Neural progenitor cell (in vitro differentiated cells): ENCODE measurements around the gene ALDH1L2. TPM values are rescaled to one million over a fixed set of nuclear protein-coding genes. Genes with fewer than 3 reads are reported as not detected.

Source experiments
- DNase-seq: peaks from one replicate; pipeline ENCODE4 v3.0.0-alpha.2; 2016; ENCODE audit warnings: low spot score
- H2AFZ ChIP-seq: fragments of 200-600 bp; sonication (generic); replicated peaks from 2 replicates; pipeline ENCODE4 v1.6.1; 2016; ENCODE audit warnings: antibody characterized with exemption
- H3F3A ChIP-seq: fragments of 200-600 bp; sonication (generic); 2 replicates; pipeline ENCODE4 v1.6.1; 2016; ENCODE audit warnings: antibody characterized with exemption, low read depth
- H3K27ac ChIP-seq: fragments of 200-600 bp; sonication (generic); 2 replicates; pipeline ENCODE4 v1.5.1; 2016; ENCODE audit warnings: mild to moderate bottlenecking
- H3K27me3 ChIP-seq: fragments of 200-600 bp; sonication (generic); 2 replicates; pipeline ENCODE4 v1.6.1; 2016; ENCODE audit warnings: mild to moderate bottlenecking, moderate library complexity
- H3K36me3 ChIP-seq: fragments of 200-600 bp; sonication (generic); 2 replicates; pipeline ENCODE4 v1.5.1; 2016
- H3K4me1 ChIP-seq: fragments of 200-600 bp; sonication (generic); 2 replicates; pipeline ENCODE4 v1.6.1; 2016; ENCODE audit warnings: mixed run types
- H3K4me2 ChIP-seq: fragments of 200-600 bp; sonication (generic); 2 replicates; pipeline ENCODE4 v1.6.1; 2016
- H3K4me3 ChIP-seq: fragments of 200-600 bp; sonication (generic); 2 replicates; pipeline ENCODE4 v1.5.1; 2016
- H3K79me2 ChIP-seq: fragments of 200-600 bp; sonication (generic); 2 replicates; pipeline ENCODE4 v1.6.1; 2016; ENCODE audit warnings: low read depth
- H3K9ac ChIP-seq: fragments of 200-600 bp; sonication (generic); 2 replicates; pipeline ENCODE4 v1.6.1; 2016
- H3K9me3 ChIP-seq: fragments of 200-600 bp; sonication (generic); 2 replicates; pipeline ENCODE4 v1.5.1; 2016; ENCODE audit warnings: low read depth
- H4K20me1 ChIP-seq: fragments of 200-600 bp; sonication (generic); 2 replicates; pipeline ENCODE4 v1.6.1; 2016; ENCODE audit warnings: low read depth
- H3K27ac Mint-ChIP-seq: 3 replicates; pipeline ENCODE4 v1.8.0; 2021; ENCODE audit warnings: mixed read lengths
- H3K27me3 Mint-ChIP-seq: 2 replicates; pipeline ENCODE4 v1.8.0; 2022; ENCODE audit warnings: low read depth, mild to moderate bottlenecking, inconsistent platforms, moderate library complexity, mixed read lengths; ENCODE audit not compliant: insufficient read depth
- H3K36me3 Mint-ChIP-seq: 3 replicates; pipeline ENCODE4 v1.8.0; 2021; ENCODE audit warnings: mixed read lengths
- H3K4me1 Mint-ChIP-seq: 3 replicates; pipeline ENCODE4 v1.8.0; 2021; ENCODE audit warnings: mixed read lengths
- H3K4me3 Mint-ChIP-seq: 3 replicates; pipeline ENCODE4 v1.8.0; 2021; ENCODE audit warnings: mild to moderate bottlenecking, moderate library complexity, mixed read lengths
- H3K9me3 Mint-ChIP-seq: 3 replicates; pipeline ENCODE4 v1.8.0; 2020; ENCODE audit warnings: mixed read lengths
- EZH2 ChIP-seq: fragments of 200-600 bp; sonication (generic); IDR thresholded peaks from 2 replicates; pipeline ENCODE4 v1.6.1; 2017; ENCODE audit warnings: antibody characterized with exemption, mild to moderate bottlenecking, moderate library complexity
- EZH2phosphoT487 ChIP-seq: fragments of 200-600 bp; sonication (generic); IDR thresholded peaks from 2 replicates; pipeline ENCODE4 v1.6.1; 2017; ENCODE audit warnings: antibody characterized with exemption
- total RNA-seq: library from RNA; depleted of rRNA; stranded (reverse); fragments of >200 nt; gene quantifications from 2 replicates; pipeline ENCODE4 v1.2.3, GENCODE V29; 2015; ENCODE audit warnings: low replicate concordance
- TF ChIP-seq, protein P1 (sequence below): fragments of 200-600 bp; sonication (generic); IDR thresholded peaks from 2 replicates; pipeline ENCODE4 v1.5.1; 2017; ENCODE audit warnings: antibody characterized with exemption, mild to moderate bottlenecking

Gene ALDH1L2
- total RNA-seq, 1 donor from 2014 or later, result 0.13 TPM

DNA sequence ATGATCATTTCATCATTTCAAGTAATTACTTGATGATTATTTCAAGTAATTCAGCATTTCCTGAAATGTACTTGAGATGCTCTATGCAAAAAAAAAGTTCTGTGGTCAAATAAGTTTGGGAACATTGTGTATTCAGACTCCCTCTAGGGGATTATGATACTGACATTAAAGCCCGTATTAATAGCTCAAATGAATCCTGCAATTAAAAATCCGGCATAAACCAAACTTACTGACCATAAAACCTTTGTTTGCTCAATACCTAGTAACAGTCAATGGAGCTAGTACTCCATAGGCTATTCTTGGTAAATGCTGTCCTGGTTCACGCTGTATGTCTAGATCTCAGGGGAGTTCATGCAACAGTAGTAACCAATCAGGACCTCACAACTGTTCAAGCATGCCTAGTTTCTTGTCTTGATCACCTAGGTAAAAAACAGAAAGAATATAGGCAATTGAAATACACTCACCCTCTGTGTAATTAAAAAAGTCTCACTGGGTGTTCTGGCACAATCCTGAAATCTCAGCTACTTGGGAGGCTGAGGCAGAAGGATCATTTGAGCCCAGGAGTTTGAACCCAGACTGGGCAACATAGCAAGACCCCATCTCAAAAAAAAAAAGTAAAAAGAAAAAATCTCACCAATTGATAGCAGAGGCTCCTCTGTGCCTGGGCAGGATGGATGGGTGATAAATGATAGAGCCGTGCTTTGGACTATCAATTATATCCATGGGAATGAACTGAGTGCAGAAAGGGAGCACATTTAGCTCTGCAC, 14.1 kb downstream of the ALDH1L2 start:
- Histone ChIP-seq H3K36me3 (no peaks in the 10 kb centered on the region), H3F3A (no peaks in the 10 kb centered on the region), H3K27me3 (no peaks in the 10 kb centered on the region), H2AFZ (no peak overlapping the region), H3K4me1 (no peaks in the 10 kb centered on the region), H3K9me3 (no peaks in the 10 kb centered on the region), H3K4me3 (no peak overlapping the region), H3K79me2 (no peaks in the 10 kb centered on the region), H4K20me1 (no peaks in the 10 kb centered on the region), H3K4me2 (no peak overlapping the region), H3K9ac (no peak overlapping the region), H3K27ac (no peak overlapping the region)
- Mint-ChIP-seq H3K9me3 (no peaks in the 10 kb centered on the region), H3K27ac (no peak overlapping the region), H3K36me3 (no peaks in the 10 kb centered on the region), H3K4me1 (no peaks in the 10 kb centered on the region), H3K27me3 (no peaks in the 10 kb centered on the region), H3K4me3 (no peak overlapping the region)
- TF ChIP-seq EZH2phosphoT487, result no peak
- TF ChIP-seq, protein P1, sequence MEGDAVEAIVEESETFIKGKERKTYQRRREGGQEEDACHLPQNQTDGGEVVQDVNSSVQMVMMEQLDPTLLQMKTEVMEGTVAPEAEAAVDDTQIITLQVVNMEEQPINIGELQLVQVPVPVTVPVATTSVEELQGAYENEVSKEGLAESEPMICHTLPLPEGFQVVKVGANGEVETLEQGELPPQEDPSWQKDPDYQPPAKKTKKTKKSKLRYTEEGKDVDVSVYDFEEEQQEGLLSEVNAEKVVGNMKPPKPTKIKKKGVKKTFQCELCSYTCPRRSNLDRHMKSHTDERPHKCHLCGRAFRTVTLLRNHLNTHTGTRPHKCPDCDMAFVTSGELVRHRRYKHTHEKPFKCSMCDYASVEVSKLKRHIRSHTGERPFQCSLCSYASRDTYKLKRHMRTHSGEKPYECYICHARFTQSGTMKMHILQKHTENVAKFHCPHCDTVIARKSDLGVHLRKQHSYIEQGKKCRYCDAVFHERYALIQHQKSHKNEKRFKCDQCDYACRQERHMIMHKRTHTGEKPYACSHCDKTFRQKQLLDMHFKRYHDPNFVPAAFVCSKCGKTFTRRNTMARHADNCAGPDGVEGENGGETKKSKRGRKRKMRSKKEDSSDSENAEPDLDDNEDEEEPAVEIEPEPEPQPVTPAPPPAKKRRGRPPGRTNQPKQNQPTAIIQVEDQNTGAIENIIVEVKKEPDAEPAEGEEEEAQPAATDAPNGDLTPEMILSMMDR, result no peak
- TF ChIP-seq EZH2, result no peak
- DNase-seq, result no peak

DNA sequence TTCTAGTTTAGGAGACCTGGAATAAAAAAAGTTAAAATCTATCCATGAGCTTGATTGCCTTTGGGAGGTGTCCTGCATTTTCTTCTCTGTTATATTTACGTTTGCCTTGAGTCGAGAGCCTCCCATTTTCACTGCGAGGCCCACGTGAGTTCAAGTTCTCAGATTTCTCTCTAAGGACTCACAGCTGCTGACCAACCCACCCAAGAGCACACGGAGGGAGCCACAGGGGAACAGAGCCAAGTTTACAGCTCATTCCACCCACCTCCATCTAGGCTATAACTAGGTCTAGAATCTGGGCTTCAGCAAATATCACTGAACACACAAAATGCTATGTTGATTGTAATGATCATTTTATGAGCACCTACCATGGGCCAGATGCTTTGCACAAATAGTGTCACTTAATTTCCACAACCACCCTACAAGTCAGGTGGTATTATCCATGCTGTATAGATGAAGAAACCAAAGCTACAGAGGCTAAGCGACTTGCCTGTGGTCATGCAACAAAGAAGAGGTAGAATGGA, 16.7 kb downstream of the ALDH1L2 start:
- Mint-ChIP-seq H3K9me3 (no peaks in the 10 kb centered on the region), H3K27ac (no peak overlapping the region), H3K4me3 (no peak overlapping the region), H3K36me3 (no peaks in the 10 kb centered on the region), H3K4me1 (no peaks in the 10 kb centered on the region), H3K27me3 (no peaks in the 10 kb centered on the region)
- Histone ChIP-seq H3K79me2 (no peaks in the 10 kb centered on the region), H2AFZ (no peak overlapping the region), H3K36me3 (no peaks in the 10 kb centered on the region), H3K4me2 (no peak overlapping the region), H4K20me1 (no peaks in the 10 kb centered on the region), H3K27ac (no peak overlapping the region), H3K27me3 (no peaks in the 10 kb centered on the region), H3K4me3 (no peak overlapping the region), H3K4me1 (no peaks in the 10 kb centered on the region), H3K9ac (no peak overlapping the region), H3K9me3 (no peaks in the 10 kb centered on the region), H3F3A (no peaks in the 10 kb centered on the region)
- DNase-seq, result no peak
- no peak for TF ChIP-seq EZH2phosphoT487
- TF ChIP-seq, protein P1, result no peak
- TF ChIP-seq EZH2, result no peak

DNA sequence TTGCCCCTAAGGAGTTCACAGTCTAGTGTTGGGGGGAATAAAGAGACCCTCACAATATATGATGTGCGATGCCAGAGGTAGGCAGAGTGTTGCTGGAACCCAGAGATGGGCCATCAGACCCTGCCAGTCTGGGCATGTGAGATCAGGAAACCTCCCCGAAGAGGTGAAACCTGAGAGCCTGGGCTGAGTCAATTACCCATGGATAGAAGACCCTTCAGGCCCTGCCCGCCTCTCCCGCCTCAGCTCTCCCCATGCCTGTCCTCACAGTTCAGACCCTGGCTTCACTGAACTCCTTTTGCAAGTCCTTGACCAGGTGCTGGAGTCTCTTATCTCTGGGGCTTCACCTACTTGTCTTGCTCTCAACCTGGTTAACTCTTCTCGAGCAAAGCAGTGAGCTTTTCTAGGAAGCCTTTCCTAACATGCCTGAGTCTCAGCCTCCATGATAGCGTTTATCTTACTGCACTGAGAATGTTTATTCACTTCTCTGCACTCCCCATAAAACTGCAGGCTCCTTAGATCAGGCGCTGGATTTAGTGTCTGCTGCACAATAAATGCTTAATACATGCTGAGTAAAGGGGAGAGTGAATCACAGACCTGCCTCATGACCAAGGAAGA, 19.6 kb downstream of the ALDH1L2 start:
- Mint-ChIP-seq H3K27me3 (no peaks in the 10 kb centered on the region), H3K27ac (no peak overlapping the region), H3K9me3 (no peaks in the 10 kb centered on the region), H3K4me1 (no peaks in the 10 kb centered on the region), H3K4me3 (no peak overlapping the region), H3K36me3 (no peaks in the 10 kb centered on the region)
- Histone ChIP-seq H3K27me3 (no peaks in the 10 kb centered on the region), H2AFZ (peak overlapping the region; percentile 89), H3K9me3 (no peaks in the 10 kb centered on the region), H3K9ac (no peak overlapping the region), H3K79me2 (no peaks in the 10 kb centered on the region), H3K4me2 (no peak overlapping the region), H3K27ac (no peak overlapping the region), H3K36me3 (no peaks in the 10 kb centered on the region), H3K4me1 (no peaks in the 10 kb centered on the region), H3F3A (no peaks in the 10 kb centered on the region), H3K4me3 (no peak overlapping the region), H4K20me1 (no peaks in the 10 kb centered on the region)
- no peak for TF ChIP-seq EZH2
- TF ChIP-seq, protein P1, result no peak
- no peak for TF ChIP-seq EZH2phosphoT487
- no peak for DNase-seq
